DMS53 treated with DMSO at 0.1 percent for 48 hours (cell line): ENCODE results near the gene LARP7.
"Not testable (repeated sequence)": the region's sequence is repeated elsewhere in the genome, so short reads cannot be mapped to it uniquely, and the experiment has no call there.

Experiments used
- DNase-seq: peaks from one replicate; lab custom pipeline; 2025; ENCODE audit not compliant: unreplicated experiment; lab: John Stamatoyannopoulos, UW

The LARP7 gene

GRCh38 chr4:112649055-112649408 lies 12.1 kb downstream of the LARP7 start:
- DNase-seq, result no peak

GRCh38 chr4:112650332-112650731 lies 13.4 kb downstream of the LARP7 start:
- DNase-seq, result no peak

GRCh38 chr4:112651641-112652040 lies 14.7 kb downstream of the LARP7 start:
- no peak for DNase-seq

- no peak for DNase-seq
Observed at GRCh38 chr4:112652216-112652615, 15.3 kb downstream of the LARP7 start.

GRCh38 chr4:112655270-112655669 lies 18.3 kb downstream of the LARP7 start:
- DNase-seq, result no peak

GRCh38 chr4:112656115-112656514 lies 19.2 kb downstream of the LARP7 start:
- not testable (repeated sequence) for DNase-seq

GRCh38 chr4:112664611-112665010 lies 27.7 kb downstream of the LARP7 start:
- DNase-seq, result peak; percentile 2

- DNase-seq, result no peak
Observed at GRCh38 chr4:112668131-112668530, 31.2 kb downstream of the LARP7 start.

- DNase-seq, result no peak
Observed at GRCh38 chr4:112673076-112673475, 36.1 kb downstream of the LARP7 start.

- DNase-seq, result no peak
Observed at GRCh38 chr4:112673686-112674085, 36.7 kb downstream of the LARP7 start.

- no peak for DNase-seq
Observed at GRCh38 chr4:112674376-112674775, 37.4 kb downstream of the LARP7 start.

GRCh38 chr4:112677519-112678091 lies 40.7 kb downstream of the LARP7 start:
- DNase-seq, result no peak

- DNase-seq, result no peak
Observed at GRCh38 chr4:112680996-112681395, 44.1 kb downstream of the LARP7 start.

GRCh38 chr4:112693507-112693906 lies 56.6 kb downstream of the LARP7 start:
- no peak for DNase-seq

- DNase-seq, result no peak
Observed at GRCh38 chr4:112700679-112701078, 63.7 kb downstream of the LARP7 start.

GRCh38 chr4:112702892-112703291 lies 65.9 kb downstream of the LARP7 start:
- DNase-seq, result no peak

- DNase-seq, result no peak
Observed at GRCh38 chr4:112704322-112704721, 67.4 kb downstream of the LARP7 start.

- peak; percentile 12 for DNase-seq
Observed at GRCh38 chr4:112704991-112705845, 68.3 kb downstream of the LARP7 start.

GRCh38 chr4:112705891-112706839 lies 69.2 kb downstream of the LARP7 start:
- DNase-seq, result peak; percentile 2

- DNase-seq, result no peak
Observed at GRCh38 chr4:112706840-112707207, 69.9 kb downstream of the LARP7 start.
